CD1c-positive myeloid dendritic cell (primary cell): ENCODE measurements around the gene MMP13.
A peak's percentile ranks its signal among the peaks of the same experiment; 100 is the strongest.
"Not testable (repeated sequence)": the region's sequence is repeated elsewhere in the genome, so short reads cannot be mapped to it uniquely, and the experiment has no call there.

Source experiments
- DNase-seq: peaks from one replicate; pipeline ENCODE4 v3.0.0-alpha.2; 2016; ENCODE audit errors: extremely low spot score

Gene MMP13

DNA sequence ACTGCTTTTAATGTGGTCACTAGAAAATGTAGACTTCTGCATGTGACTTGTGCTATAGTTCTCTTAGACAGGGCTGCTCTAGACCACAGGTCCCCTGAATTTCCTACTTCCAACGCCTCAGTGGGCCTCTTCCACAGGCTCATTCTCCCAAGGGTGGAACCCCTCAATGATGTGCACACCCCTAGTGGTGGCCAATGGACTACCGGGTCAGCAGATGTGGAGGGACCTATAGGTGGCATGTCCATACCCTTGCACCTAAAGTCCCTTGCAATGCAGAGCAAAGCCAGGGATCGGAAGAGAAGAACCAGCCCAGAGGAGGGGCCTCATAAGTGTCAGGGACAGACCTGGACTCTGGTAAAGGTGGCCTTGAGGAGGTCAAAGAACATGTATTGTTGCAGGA lies 20.0 kb downstream of the MMP13 start:
- DNase-seq = no peak

- no peak for DNase-seq
Observed at GRCh38 chr11:102934735-102935134, 20.8 kb downstream of the MMP13 start.

DNA sequence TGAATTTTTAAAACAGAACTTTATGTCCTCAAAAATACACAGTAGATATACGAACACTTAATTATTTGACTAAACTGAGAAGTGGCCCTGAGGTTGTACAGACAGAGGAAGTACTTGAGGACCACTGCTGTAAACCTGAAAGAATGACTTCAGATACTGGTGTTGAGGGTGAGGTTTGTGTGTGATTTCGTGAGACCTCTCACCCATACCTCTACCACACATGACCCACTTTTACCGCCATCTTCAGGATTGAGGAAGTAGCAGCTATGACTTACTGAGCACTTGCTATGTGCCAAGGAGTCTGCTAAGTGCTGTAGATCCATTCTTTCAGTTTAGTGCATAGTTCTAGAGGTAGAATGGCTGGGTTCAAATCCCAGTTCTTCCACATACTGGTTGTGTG lies 21.9 kb downstream of the MMP13 start:
- peak; percentile 58 for DNase-seq

- DNase-seq = no peak
Observed at GRCh38 chr11:102932678-102933077, 22.9 kb downstream of the MMP13 start.

GRCh38 chr11:102930451-102930850 lies 25.1 kb downstream of the MMP13 start:
- DNase-seq = no peak

DNA sequence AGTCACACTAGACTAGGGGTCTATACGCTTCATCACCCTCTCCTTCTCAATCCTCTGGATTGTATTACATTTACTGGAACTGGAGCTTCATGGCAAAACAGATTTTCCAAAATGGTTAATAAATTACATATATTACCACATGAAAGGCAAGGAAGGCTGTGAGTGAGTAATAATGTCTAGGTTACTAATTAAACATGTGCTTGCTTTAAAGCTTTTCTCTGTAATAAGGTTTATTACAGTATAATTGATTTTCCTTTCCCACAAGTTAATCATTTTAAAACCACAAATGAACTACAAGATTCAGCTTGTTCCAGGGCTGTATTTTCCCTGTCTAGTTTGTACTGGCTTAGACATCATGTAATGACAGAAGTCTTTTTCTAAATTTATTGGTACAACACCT lies 25.6 kb downstream of the MMP13 start:
- no peak for DNase-seq

DNA sequence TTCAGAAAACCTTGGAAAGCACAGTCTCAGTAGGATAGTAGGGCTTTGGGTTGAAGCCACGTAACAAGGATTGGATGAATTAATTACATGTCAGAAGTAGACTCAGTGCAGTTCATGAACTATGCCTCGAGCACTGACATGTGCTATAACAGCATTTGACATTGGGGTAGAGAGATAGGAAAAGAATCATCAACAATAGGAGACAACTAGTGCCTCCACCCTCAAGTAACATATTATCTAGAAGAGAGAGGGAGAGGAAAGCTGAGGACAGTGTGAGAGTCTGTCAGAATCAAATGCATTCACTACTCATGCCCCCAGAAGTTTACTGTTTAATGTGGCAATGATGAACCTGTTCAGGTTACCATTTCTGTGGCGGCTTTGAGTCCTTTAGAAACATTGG lies 26.4 kb downstream of the MMP13 start:
- no peak for DNase-seq

DNA sequence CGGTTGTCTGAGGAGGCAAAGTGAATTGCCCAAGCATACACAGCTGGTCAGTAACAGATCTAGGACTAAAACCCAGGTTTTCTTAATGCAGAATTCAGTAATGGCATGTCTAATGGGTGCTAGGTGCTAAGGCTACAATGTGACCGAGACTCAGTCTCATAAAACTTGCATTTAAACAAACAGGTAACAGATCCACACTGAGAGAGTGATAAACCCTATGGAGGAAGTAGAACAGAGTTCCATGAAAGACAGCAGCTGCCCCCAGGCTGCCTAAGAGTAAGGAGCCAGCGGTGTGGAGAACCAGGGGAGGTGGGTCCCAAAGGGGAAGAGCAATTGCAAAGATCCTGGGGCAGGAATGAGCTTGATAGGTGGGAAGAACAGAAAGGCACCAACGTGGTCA lies 27.3 kb downstream of the MMP13 start:
- DNase-seq = no peak

DNA sequence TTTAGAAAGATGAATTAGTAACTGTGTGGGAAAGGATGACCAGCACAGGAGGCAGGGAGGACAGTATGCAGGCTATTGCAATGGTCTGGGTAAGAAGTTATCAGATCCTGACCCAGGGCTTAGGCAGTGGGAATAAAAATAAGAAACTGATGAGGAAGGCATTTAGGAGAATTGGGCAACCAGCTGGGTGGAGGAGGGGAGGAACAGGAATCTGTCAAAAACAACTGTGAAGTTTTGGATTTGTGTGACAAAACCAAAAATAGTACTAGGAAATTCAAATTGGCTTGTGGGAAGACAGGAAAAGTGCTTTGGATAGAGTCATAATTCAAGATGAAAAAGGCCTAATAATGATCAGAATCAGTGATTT lies 27.9 kb downstream of the MMP13 start:
- peak; percentile 25 for DNase-seq

DNA sequence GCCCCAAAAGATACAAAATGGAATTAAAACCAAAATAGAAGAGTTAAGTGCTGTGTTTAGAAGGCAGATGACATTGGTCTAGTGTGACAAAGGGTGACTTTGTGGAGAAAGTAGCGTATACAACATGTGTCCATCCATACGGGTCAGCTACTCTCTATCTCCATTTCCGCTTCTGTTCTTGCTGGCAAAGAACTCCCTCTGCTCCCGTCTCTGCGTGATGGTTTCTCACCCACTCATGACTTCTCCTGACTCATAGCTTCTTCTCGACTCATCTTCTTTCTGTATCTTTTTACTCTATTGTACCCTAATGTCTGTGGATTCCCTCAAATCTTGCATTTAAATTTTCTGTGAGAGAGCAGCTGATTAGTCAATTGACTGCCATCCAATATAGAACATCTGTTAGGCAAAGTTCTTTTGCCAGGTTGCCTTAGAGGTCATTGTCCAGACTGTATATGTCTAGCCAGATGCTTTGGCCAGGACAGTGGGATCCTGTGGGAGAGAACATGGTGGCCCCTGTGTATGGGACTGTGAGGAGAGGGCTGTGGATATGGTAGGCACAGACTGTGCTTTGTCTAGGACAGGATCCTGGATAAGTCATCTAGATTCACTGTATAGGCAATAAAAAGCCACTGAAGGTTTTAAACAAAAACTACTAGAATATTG lies 28.4 kb downstream of the MMP13 start:
- DNase-seq = peak; percentile 65

DNA sequence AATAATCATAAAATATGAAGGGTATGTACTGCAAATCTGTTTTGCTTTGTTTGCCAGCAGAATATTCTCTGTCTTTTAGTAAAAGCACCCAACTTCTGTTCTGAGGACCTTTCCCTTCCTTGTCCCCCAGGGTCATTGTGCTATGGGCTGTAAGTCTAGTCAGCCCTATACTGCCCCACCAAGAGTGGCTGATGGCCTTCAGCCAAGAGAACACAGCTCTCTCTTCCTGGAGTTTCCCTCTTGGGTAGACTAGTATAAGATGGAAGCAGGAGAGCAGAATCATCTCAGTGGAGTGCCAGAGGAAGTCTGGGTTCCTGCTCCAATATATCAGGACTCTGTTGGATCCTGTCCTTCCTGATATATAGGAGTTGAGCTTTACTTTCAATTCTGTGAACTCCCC lies 29.0 kb downstream of the MMP13 start:
- DNase-seq = peak; percentile 30

DNA sequence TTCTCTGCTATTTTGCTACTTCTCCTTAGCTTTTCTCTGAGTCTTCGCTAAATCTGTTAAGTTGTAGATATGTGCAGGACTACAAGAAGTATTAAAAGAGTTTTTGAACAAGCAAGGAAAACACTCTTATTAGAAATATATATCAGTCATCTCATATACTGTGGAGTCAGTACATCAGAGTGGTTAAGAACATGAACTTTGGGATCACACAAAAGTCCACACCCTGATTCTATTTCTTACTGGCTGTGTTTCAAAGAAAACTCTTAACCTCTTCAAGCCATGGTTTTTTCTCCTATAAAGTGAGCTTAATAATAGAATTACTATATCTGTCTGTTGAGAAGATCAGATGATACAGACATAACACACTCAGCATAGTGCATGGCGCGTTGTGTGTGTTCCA lies 29.5 kb downstream of the MMP13 start:
- no peak for DNase-seq

DNA sequence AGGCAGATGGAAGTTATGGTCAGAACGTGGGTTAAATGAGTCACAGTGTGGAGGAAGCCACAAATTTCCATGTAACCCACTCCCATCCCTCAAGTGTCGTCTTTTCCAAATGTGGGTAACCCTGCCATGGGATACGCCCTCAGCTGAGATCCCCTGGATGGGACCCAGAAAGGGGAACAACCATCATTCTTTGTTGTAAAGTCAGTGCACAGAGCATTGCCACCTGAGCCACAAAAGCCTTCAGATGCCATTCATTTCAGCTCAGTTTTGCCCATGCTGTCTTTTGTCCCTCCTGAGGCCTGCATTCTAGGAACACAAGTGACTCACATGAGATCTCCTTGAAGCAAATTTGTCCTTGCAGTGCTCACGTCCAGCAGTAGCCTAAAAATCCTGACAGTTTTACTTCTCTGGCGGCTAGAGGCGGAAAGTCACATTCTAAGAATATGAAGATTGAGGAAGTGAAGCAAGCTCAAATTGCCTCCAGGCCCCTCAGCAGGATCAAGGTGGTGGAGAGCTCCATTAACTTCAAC lies 30.6 kb downstream of the MMP13 start:
- peak; percentile 89 for DNase-seq

DNA sequence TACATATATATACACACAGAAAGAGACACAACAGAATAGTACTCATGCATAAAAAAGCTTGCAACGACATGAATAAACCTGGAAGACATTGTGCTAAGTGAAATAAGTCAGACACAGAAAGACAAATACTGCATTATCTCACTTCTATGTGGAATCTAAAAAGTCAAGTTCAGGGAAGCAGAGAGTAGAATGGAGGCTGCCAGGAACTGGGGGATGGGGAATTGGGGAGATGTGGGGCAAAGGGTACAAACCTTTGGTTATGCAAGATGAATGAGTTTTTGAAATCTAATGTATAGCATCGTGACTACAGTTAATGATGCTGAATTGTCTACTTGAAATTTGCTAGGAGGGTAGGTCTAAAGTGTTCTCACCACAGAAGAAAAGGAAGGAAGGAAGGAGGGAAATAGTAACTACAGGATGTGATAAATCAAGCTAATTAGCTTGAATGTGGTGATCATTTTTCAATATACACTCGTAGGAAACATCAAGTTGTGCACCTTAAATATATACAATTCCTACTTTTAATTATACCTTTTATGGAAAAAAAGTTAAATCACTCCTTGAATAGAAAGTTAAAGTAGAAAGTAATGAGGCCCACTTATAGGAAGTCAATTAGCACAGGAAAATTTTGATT lies 33.8 kb downstream of the MMP13 start:
- DNase-seq = no peak

- DNase-seq = peak; percentile 93
Observed at GRCh38 chr11:102920118-102920684, 35.3 kb downstream of the MMP13 start.

GRCh38 chr11:102915044-102915375 lies 40.5 kb downstream of the MMP13 start:
- no peak for DNase-seq

DNA sequence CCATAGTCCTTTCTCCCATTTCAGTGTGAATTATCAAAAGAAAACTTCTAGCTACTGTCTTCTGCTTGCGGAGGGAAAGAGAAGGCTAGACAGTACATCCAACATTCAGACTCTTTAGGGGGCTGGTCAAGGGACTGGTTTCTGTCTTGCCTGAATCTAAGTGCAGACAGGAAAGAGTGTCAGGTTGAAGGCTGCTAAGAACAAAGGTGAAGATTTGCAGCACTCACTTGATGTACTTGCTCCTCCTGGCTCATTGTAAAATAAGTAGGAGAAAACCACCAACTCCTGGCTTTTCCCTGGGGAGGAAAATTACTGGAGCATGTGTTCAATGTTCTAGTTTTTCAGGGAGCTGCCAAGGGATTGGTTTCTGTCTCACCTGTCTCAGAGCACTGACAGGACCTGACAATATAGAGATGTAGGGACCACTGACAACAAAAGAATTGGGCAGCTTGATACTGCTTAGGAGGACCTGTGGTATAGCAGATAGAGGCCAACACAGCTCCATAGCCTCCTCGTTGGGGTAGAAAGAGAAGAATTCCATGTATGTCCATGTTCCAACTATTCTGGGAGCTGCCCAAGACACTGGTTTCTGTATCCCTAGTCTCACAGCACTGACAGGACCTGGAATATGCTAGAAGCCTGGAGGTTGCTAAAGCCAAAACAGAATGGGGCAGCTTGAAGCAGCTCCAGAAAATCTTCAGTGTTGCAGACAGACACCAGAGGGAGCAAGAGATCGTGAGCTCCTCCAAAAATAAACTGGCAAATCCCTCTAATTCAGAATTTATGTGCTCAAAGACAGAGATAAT lies 41.1 kb downstream of the MMP13 start:
- peak; percentile 67 for DNase-seq

- DNase-seq = no peak
Observed at GRCh38 chr11:102912482-102912830, 43.1 kb downstream of the MMP13 start.

DNA sequence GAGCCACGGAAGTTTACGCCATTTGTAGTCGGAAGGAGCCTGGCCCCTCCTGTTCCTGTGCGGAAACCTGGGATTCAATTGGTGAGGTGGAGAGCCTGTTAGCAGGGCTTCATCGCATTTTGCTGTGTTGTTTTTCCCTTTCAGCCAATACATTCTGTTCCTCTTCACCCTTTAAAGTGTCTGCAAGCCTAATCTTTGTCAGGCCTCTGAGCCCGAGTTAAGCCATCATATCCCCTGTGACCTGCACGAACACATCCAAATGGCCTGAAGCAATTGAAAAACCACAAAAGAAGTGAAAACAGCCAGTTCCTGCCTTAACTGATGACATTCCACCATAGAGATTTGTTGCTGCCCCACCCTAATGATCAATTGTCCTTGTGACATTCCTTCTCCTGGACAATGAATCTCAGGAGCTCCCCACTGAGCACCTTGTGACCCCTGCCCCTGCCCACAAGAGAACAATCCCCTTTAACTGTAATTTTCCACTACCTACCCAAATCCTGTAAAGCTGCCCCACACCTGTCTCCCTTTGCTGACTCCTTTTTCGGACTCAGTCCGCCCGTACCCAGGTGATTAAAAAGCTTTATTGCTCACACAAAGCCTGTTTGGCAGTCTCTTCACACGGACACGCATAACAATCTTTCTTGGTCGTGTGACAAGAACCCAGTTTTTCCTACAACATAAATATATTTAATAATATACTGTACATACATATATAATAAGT lies 43.6 kb downstream of the MMP13 start:
- DNase-seq = no peak

- DNase-seq = not testable (repeated sequence)
Observed at GRCh38 chr11:102905848-102906247, 49.7 kb downstream of the MMP13 start.

- not testable (repeated sequence) for DNase-seq
Observed at GRCh38 chr11:102903895-102904294, 51.6 kb downstream of the MMP13 start.

DNA sequence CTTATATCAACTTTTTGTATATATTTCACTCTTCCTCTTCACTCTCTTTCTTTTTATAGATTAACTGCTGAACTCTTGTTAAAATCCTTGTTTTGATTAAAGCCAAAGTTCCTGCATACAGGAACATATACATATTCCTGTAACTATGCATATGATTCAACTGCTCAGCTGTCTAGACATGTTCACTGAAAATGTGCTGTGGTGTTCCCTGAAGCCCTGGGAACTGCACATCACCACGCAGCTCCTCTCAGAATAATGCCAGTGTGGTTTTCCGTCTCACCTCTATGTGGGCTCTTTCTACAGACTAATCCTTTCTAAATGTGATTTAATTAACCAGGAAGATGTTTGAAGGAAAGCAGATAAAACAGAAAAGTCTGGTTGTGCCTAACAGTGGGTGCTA lies 55.2 kb downstream of the MMP13 start:
- no peak for DNase-seq
